Measurements from ENCODE around the gene NCOA6.
"Not testable (repeated sequence)": the region's sequence is repeated elsewhere in the genome, so short reads cannot be mapped to it uniquely, and the experiment has no call there.

NCOA6 gene

GRCh38 chr20:34774449-34774848 lies 51.0 kb downstream of the NCOA6 start:
- DNase-seq, result no peak

- DNase-seq, result no peak
Observed at GRCh38 chr20:34773726-34774125, 51.7 kb downstream of the NCOA6 start.

DNA sequence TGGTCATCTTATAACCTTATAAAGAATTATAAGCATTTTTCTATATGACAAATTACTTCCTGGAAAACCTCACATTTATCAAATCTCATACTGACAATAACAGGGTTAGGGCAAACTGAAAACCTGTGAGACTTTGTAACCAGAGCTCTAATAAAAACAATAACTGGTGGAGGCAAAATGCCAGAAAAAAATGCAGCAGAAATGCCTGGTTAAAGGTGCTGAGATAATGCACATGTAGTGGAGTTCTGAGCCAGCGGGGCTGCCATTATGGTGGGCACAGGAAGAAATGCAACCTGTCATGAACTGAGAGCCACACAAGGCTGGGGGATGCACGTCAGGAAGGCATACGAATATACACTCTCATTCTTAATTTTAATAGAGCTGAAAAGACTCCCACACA lies 53.0 kb downstream of the NCOA6 start:
- no peak for DNase-seq

DNA sequence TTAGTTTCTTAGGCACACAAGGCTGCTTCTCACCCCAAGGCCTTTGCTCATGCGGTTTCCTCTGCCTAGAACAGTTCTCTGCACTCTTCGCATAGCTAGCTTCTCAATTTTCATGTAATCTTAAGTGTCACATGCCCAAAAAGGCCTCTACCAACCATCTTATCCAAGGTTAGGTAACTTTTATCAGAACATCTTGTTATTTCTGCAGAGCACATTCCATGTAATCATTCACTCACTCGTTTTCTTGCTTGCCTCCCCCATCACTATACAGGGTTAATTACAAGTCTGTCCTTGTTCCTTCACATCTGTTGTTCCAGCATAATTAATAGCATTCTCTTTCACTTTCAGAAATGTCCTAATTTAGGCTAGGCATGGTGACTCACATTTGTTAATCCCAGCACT lies 53.8 kb downstream of the NCOA6 start:
- no peak for DNase-seq

- no peak for DNase-seq
Observed at GRCh38 chr20:34768096-34768495, 57.4 kb downstream of the NCOA6 start.

GRCh38 chr20:34762031-34762555 lies 63.4 kb downstream of the NCOA6 start:
- no peak for DNase-seq

DNA sequence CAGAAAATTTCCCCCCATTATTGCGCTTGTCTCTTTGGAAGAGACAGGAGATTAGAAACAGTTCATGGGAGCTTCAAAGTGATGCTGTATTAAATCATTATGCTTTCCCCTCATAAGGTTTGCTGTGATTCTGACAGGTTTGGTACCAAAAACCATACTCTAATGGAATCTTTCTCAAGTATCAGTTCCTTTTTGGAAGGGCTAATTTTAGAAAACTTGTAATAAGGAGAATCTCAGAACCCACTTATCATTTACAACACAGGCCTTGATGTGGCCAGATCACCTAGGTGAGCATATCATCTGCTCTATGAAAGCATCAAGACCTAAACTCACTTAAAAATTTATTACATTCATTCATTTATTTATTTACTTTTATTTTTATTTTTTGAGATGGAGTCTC lies 70.1 kb downstream of the NCOA6 start:
- no peak for DNase-seq

DNA sequence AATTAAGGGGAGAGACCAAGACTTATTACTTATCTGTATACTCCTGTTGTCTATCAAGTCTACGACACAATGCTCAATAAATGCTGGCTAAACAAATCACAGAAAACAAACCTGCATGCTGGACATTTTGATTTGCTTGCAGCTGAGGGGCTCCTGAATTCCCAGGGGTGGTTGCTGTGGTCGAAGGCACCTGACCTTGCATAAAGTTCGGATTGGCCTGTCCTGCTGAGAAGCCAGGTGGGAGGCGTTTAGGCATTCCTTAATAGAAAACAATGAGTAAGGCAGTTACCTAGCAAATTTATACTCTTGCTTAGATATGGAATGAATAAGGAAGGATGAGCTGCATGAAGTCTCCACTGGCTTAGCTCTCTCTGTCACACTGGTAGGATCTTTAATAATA lies 70.8 kb downstream of the NCOA6 start:
- no peak for DNase-seq

- no peak for DNase-seq
Observed at GRCh38 chr20:34753706-34754461, 71.6 kb downstream of the NCOA6 start.

- DNase-seq, result no peak
Observed at GRCh38 chr20:34751453-34751852, 74.0 kb downstream of the NCOA6 start.

GRCh38 chr20:34750484-34750883 lies 75.0 kb downstream of the NCOA6 start:
- no peak for DNase-seq

GRCh38 chr20:34748709-34749108 lies 76.7 kb downstream of the NCOA6 start:
- DNase-seq, result no peak

GRCh38 chr20:34747479-34747878 lies 78.0 kb downstream of the NCOA6 start:
- DNase-seq, result no peak

DNA sequence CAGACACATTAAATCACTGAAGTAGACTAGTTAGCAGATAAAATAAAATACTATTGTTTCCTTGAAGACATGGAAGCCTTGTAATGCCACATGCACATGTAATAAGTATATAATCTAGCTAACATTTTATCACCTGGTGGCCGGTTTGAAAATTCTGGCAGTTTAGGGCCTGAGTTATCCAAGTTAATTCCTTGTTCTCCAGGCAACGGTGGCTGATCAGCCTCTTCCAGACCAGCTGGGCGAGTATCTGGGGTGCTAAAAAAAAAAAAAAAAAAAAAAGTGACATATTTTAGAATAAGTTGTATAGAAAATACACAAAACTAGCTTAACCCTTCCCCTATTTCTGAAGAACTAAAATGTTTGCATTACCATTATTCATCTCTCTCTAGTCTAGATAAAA lies 78.8 kb downstream of the NCOA6 start:
- no peak for DNase-seq

GRCh38 chr20:34744847-34745246 lies 80.6 kb downstream of the NCOA6 start:
- DNase-seq, result no peak

GRCh38 chr20:34744340-34744739 lies 81.1 kb downstream of the NCOA6 start:
- DNase-seq, result no peak

- DNase-seq, result no peak
Observed at GRCh38 chr20:34743039-34743438, 82.4 kb downstream of the NCOA6 start.

GRCh38 chr20:34736106-34736735 lies 89.2 kb downstream of the NCOA6 start:
- no peak for DNase-seq

DNA sequence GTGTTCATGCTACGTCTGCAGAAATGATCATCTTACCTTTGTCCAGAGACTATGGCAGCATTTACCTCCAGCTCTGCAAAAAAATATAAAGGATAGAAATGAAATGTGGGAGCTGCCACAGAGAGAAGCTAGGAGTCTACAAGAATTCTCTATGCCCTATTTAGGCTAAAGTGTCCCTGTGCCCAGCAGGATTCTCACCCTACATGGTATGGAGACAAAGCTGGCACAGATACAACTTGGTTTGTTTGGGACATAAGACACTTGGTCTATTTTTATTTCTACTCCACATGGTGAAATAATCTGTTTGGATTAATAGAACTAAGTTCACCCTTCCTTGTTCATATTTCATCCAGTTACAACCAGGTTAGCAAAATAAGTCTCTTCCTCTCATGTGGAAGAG lies 92.9 kb downstream of the NCOA6 start:
- DNase-seq, result no peak

DNA sequence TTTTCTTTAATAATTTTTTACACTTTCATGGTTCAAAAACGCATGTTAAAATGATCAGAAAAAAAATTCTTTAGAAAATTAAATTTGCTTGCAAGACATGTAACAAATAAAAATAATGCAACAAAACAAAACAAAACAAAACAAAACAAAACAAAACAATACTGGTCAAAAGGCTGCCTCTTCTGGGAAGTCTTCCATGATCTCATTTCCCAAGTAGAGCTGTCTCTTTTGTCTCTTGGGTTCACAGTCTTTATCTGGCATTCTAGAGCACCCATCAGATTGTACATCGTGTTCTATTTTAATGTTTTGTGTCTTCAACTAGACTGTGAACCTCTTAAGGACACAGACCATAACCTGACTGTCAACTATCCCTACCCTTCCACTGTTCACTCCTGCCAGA lies 96.0 kb downstream of the NCOA6 start:
- DNase-seq, result no peak

GRCh38 chr20:34724172-34724571 lies 101.3 kb downstream of the NCOA6 start:
- DNase-seq, result no peak

DNA sequence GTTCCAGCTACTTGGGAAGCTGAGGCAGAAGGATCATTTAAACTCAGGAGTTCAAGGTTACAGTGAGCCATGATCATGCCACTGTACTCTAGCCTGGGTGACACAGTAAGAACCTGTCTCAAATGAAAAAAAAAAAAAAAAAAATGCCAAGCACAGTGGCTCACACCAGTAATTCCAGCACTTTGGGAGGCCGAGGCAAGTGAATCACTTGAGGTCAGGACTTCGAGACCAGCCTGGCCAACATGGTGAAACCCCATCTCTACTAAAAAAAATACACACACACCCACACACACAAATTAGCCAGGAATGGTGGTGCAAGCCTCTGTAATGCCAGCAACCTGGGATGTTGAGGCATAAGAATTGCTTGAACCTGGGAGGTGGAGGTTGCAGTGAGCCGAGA lies 102.9 kb downstream of the NCOA6 start:
- not testable (repeated sequence) for DNase-seq

DNA sequence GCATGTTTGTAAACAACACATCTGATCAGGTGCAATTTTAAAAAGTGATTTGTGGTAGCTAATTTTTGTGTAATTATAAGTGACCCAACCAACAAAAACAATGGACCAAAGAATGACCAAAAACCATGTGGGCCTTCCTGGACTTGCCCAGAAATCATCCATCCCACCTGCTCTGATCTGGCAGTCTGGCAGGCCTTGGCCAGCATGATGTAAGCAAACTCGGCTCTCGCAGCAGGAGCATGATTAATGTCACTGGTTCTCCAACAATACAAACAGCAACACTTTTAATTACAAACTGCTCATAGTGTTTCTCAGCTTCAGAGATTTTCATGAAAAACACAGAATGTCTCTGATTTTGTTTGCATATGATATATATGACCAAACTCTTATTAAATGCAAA lies 105.2 kb downstream of the NCOA6 start:
- DNase-seq, result no peak
